Occipital lobe (tissue), 2 donors: ENCODE results near the gene RNU5B-1. TPM values are rescaled to one million over a fixed set of nuclear protein-coding genes. Genes with fewer than 3 reads are reported as not detected.

Experiments used
- DNase-seq: peaks from one replicate; lab custom pipeline; 2025; lab: John Stamatoyannopoulos, UW
- total RNA-seq: library from RNA; depleted of rRNA; stranded (reverse); fragments of >200 nt; gene quantifications from one replicate; pipeline ENCODE4 v1.2.3, GENCODE V29; 2014

RNU5B-1 gene
- total RNA-seq: not detected

DNA sequence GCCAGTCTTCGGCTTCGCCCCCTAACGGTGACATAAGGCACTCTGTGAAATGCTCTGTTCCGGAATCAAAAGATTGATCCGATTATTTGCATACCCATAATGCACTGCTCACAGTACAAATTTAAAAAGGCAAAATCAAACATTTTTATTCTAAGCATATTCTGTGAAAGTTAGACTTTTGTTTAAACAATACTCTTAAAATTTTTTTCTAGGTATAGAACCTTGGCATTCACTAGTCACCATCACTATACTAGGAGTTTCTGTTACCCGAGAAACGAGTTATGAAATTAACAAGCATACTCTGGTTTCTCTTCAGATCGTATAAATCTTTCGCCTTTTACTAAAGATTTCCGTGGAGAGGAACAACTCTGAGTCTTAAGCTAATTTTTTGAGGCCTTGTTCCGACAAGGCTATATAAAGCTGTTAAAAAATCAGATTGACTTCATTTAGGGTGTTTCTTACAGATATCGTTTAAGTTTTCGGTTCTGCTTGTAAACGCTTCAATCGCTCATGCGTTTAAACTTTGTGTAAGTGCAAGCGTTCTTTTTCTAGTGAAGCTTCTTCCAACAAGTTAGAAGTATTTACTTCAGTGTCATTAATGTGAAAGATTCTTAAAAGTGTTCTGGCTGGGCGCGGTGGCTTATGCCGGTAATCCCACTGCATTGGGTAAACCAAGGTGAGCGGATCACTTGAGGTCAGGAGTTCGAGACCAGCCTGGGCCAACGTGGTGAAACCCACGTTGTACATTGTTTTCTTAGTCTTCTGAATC, at the start of gene RNU5B-1:
TSS of gene RNU5B-1 (plus strand) at position 297 of the 769 bp plus-strand sequence.
- peak; percentile 38 for DNase-seq

- DNase-seq: no peak
Observed at GRCh38 chr15:65254758-65255157, 49.7 kb upstream of the RNU5B-1 start.

- DNase-seq: no peak
Observed at GRCh38 chr15:65255486-65256140, 48.9 kb upstream of the RNU5B-1 start.

DNA sequence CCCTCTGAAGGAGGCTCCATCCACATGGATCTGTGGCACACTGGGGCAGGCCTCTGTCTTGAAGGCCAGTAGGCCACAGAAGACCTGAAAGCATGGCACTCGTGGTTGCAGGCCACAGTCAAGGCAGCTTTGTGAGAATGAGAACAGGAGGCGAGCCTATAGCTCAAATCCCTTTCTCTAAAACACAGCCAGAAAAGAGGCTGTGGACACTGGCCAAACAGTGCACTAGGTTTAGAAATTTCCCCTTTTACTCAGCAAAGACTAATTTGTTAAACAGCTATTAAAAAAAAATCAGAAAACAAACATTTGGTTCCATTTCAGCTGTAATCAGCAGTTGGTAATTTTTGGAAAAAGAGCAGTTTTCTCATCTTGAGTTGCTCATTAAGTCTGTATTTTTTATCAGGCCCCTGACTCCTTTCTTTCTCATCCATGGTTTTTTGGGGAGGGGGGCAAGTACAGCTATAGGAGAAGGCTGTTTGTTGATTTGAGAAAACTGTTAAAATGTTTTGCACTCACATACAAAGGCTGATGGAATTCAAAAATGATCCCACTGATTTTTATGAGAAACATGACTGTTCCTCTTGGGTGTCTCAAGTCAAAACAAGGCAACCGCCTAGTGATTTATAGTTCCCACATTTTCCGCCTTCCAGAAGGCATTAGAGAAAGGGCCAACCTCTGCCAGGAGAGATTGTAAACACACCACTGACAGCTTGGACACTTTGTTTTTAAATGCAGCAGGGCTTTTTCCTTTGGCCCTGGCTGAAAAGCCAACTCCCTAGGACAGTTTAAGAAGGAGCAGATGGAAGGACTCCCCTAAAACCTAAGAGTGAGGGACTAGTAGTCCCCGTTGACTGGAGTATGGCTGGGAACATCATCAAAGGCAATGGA, 45.9 kb upstream of the RNU5B-1 start:
- no peak for DNase-seq

DNA sequence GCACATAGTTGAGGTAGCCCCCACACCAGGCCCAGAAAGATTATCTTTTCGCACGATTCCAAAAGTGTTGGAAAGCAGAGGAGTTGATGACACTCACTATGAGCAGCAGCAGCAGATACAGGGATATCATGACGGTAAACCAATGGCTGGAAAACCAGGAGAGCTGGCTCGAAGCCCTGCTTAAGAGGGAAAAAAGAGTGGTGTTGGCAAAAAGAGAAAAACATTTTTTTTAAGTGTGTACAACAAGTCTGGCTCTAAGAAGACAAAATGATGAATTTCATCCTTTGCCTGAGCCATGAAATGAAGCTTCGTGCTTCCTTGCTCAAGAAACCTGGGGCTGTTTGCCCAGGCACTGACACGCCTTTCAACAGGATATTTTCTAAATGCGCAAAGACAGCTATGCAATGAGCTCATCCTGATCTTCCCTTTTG, 45.1 kb upstream of the RNU5B-1 start:
- no peak for DNase-seq

DNA sequence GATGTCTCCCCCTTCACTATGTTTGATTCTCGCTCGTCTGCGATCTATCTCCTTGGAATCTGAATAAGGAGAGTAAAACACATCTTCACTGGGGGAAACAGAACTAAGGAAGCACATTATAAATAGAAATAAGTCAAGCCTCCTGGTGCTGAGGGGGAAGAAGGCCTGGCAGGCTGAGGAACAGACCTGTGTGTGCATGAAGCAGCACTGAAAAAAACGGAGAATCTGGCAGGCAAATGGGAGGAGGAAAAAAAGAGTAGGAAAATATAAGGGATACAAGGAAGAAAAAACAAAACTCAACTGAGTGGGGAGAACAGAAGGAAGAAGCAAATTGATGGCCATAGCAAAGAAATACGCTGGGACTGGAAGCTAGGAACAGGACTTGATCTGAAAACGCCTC, 43.5 kb upstream of the RNU5B-1 start:
- no peak for DNase-seq

- no peak for DNase-seq
Observed at GRCh38 chr15:65263313-65263712, 41.2 kb upstream of the RNU5B-1 start.

GRCh38 chr15:65264863-65265430, 39.5 kb upstream of the RNU5B-1 start:
- DNase-seq: no peak

GRCh38 chr15:65266469-65266868, 38.0 kb upstream of the RNU5B-1 start:
- DNase-seq: no peak

DNA sequence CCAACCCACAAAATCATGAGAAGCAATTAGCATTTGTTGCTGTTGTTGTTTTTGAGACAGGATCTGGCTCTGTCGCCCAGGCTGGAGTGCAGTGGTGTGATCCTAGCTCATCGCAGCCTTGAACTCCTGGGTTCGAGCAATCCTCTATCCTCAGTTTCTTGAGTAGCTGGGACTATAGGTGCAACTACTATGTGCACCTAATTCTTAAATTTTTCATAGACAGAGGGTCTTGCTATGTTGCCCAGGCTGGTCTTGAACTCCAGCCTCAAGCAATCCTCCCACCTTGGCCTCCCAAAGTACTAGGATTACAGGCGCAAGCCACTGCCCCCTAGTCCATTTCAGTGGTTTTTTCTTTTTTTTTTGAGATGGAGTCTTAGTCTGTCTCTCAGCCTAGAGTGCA, 36.1 kb upstream of the RNU5B-1 start:
- DNase-seq: no peak

GRCh38 chr15:65270811-65271545, 33.5 kb upstream of the RNU5B-1 start:
- peak; percentile 28 for DNase-seq

DNA sequence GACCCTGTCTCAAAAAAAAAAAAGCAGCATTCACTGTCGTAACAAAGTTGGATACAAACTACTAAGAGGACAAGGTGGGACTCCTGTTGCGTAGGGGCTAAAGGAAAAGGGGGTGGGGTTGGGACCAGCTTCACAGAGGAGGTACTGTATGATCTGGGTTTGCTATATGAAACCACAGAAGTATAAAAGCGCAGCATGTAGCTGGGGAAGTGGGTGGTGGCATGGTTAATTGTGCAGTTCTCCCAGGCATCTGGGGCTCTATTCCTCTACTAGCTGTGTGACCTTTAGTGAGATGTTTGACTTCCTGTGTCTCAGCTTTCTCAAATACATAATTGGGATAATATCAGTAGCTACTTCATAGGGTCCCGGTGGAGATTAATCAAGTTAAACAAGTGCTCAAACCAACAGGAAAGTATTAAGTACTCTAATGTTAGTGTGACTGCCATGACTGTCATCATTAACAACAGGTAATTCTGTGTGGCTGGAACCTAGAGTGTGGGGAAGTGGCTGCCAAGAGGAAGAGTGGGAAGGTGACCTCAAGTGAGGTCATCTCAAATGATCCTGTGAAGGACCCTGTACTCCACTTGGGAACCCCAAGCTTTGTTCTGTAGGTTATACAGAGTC, 29.3 kb upstream of the RNU5B-1 start:
- DNase-seq: no peak

DNA sequence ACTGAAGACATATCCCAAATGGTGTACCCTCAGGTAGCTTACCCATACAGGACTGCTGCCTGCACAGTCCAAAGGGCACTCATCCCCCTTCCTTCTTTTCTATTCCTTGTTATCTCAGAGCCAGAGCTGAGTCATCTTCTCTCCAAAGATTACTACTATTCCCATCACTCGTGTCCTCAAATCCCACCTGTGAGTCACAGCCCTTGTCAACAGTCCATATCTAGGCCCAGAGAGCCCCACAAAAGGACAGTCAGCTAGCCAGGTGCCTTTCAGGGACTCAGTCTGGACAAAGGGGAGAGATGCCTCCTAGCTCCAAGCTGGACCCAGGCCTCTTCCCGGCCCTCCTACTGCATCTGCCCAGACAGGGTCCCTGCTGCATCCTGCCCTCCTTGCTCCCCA, 28.8 kb upstream of the RNU5B-1 start:
- DNase-seq: no peak

DNA sequence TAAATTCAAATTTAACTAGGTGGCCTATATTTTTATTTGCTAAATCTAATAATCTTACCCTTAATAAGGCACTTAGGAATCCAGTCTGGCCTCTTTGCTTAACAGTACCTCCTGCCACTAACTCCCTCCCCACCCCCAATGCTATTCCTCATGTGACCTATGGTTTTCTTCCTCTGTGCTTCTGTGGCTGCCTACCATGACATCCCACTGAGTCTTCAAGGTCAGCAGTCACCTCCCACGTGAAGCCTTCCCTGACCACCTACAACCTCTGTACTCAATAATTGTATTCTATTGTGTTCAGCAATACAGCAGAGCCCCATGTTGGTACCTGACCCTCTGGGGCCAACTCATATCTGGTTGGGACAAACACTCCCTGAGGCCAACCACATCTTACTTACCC, 27.5 kb upstream of the RNU5B-1 start:
- no peak for DNase-seq

DNA sequence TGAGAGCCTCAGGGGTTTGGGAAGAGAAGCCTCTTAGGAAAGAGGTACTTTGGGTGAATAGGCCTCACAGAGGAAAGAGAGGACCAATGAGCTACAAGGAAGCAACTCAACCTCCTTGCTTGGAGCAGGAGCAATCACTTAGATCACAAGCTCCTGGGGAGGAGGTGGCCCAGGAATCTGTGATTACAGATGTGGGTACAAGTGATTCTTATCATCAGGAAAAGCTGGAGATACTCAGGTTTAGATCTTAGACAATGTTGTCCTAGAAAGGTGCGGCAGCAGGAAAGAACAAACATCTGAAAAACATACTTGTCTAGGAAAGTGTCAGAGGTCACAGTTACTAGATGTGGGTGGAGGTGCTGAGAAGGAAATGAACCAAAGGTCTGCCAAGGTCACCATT, 26.0 kb upstream of the RNU5B-1 start:
- no peak for DNase-seq

DNA sequence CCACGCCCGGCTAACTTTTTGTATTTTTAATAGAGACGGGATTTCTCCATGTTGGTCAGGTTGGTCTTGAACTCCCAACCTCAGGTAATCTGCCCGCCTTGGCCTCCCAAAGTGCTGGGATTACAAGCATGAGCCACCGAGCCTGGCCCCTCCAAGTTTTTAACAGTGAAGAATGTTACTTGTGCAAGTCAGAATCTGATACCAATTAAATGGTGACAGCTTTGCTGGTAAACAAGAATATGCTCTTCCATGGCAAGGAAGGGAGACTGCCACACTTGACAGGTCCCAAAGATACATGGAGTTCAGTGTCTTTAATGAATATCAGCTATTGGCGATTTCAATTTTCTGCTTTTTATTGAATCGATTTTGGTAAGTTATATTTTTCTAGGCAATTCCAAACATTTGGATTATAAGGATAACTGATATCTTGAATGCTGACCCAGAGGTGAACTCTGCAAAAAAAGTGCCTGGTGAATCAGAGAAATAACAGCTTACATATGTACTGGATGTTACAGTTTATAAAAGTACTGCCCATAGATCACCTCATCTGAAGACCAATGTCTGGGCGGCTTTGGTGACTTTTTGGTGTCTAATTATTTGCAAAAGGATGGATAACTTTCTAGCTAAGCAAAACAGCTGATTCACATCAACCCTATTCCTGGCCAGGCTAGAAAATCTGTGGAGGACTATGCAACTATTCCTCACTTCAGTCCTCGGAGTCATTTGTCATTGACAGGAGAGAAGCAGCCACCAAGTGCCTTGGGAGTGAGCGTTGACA, 19.0 kb upstream of the RNU5B-1 start:
- no peak for DNase-seq

- DNase-seq: peak; percentile 45
Observed at GRCh38 chr15:65286069-65286703, 18.3 kb upstream of the RNU5B-1 start.

GRCh38 chr15:65286704-65287519, 17.6 kb upstream of the RNU5B-1 start, which contains the start of gene PARP16:
Gene PARP16, minus strand, starts transcription at chr15:65286883. Its CDS starts 457 bp downstream, at chr15:65286426.
- peak; percentile 86 for DNase-seq
